Measurements from ENCODE around the gene NXPE3.

The NXPE3 gene

GRCh38 chr3:101853982-101854381 is 75.0 kb downstream of the NXPE3 start:
- Histone ChIP-seq H3K9ac (ENCODE audit: low read length) (no peak overlapping the region), H3K4me3 (ENCODE audit: low read length) (no peak overlapping the region), H3K79me2 (ENCODE audit: low read length) (peaks cover 37% of the 10 kb centered on the region), H3F3A (ENCODE audit: insufficient read depth, low read length) (peaks cover 11% of the 10 kb centered on the region), H4K20me1 (ENCODE audit: insufficient read depth, low read length) (no peaks in the 10 kb centered on the region), H3K9me3 (replicated peaks; ENCODE audit: insufficient read depth, low read length) (no peaks in the 10 kb centered on the region), H3K36me3 (replicated peaks; ENCODE audit: insufficient read depth, low read length) (peaks cover 34% of the 10 kb centered on the region), H3K4me1 (ENCODE audit: low read length) (peaks cover 8% of the 10 kb centered on the region), H3K27ac (ENCODE audit: low read length) (no peak overlapping the region), H3K9me2 (replicated peaks; ENCODE audit: insufficient read depth, low read length) (no peaks in the 10 kb centered on the region), H3K4me2 (ENCODE audit: low read depth, low read length) (no peak overlapping the region), H3K27me3 (replicated peaks; ENCODE audit: insufficient read depth, low read length) (no peaks in the 10 kb centered on the region), H2AFZ (ENCODE audit: low read length) (no peak overlapping the region)
- no peak for TF ChIP-seq EZH2 (optimal IDR thresholded peaks at IDR 0.05; ENCODE audit: low read depth, low read length)
- TF ChIP-seq CTCF (IDR thresholded peaks at IDR 0.05; ENCODE audit: low read length), result no peak
- no peak for TF ChIP-seq EZH2phosphoT487 (IDR thresholded peaks at IDR 0.05; ENCODE audit: low read length)
- no peak for DNase-seq

GRCh38 chr3:101854608-101855304 is 75.7 kb downstream of the NXPE3 start:
- H3K36me3 ChIP-seq (replicated peaks; ENCODE audit: insufficient read depth, low read length), result peaks cover 38% of the 10 kb centered on the region

GRCh38 chr3:101857301-101857741 is 78.3 kb downstream of the NXPE3 start:
- Histone ChIP-seq H3F3A (ENCODE audit: insufficient read depth, low read length) (no peaks in the 10 kb centered on the region; the same call in 1 of the 2 replicates), H3K4me1 (ENCODE audit: low read length) (no peaks in the 10 kb centered on the region), H3K4me2 (ENCODE audit: low read depth, low read length) (no peak overlapping the region), H2AFZ (ENCODE audit: low read length) (no peak overlapping the region), H3K9me2 (replicated peaks; ENCODE audit: insufficient read depth, low read length) (no peaks in the 10 kb centered on the region), H3K36me3 (replicated peaks; ENCODE audit: insufficient read depth, low read length) (peaks cover 35% of the 10 kb centered on the region), H3K27ac (ENCODE audit: low read length) (no peak overlapping the region), H3K4me3 (ENCODE audit: low read length) (no peak overlapping the region), H4K20me1 (ENCODE audit: insufficient read depth, low read length) (no peaks in the 10 kb centered on the region), H3K9me3 (replicated peaks; ENCODE audit: insufficient read depth, low read length) (no peaks in the 10 kb centered on the region), H3K9ac (ENCODE audit: low read length) (no peak overlapping the region), H3K27me3 (replicated peaks; ENCODE audit: insufficient read depth, low read length) (no peaks in the 10 kb centered on the region), H3K79me2 (ENCODE audit: low read length) (peaks cover 11% of the 10 kb centered on the region)
- no peak for DNase-seq
- no peak for TF ChIP-seq EZH2phosphoT487 (IDR thresholded peaks at IDR 0.05; ENCODE audit: low read length)
- TF ChIP-seq EZH2 (optimal IDR thresholded peaks at IDR 0.05; ENCODE audit: low read depth, low read length), result no peak
- no peak for TF ChIP-seq CTCF (IDR thresholded peaks at IDR 0.05; ENCODE audit: low read length)

More at GRCh38 chr3:101854608-101855304, 75.7 kb downstream of the NXPE3 start:
- H2AFZ ChIP-seq (ENCODE audit: low read length), result no peak overlapping the region
- H3K9me3 ChIP-seq (replicated peaks; ENCODE audit: insufficient read depth, low read length), result no peaks in the 10 kb centered on the region
- no peaks in the 10 kb centered on the region for H3K9me2 ChIP-seq (replicated peaks; ENCODE audit: insufficient read depth, low read length)
- DNase-seq, result no peak
- no peak overlapping the region for H3K4me2 ChIP-seq (ENCODE audit: low read depth, low read length)
- H3K27me3 ChIP-seq (replicated peaks; ENCODE audit: insufficient read depth, low read length), result no peaks in the 10 kb centered on the region
- no peak overlapping the region for H3K4me3 ChIP-seq (ENCODE audit: low read length)
- no peak overlapping the region for H3K27ac ChIP-seq (ENCODE audit: low read length)
- peaks cover 8% of the 10 kb centered on the region for H3K4me1 ChIP-seq (ENCODE audit: low read length)
- H3K9ac ChIP-seq (ENCODE audit: low read length), result no peak overlapping the region
- H3K79me2 ChIP-seq (ENCODE audit: low read length), result peaks cover 37% of the 10 kb centered on the region
- peaks cover 10% of the 10 kb centered on the region for H3F3A ChIP-seq (ENCODE audit: insufficient read depth, low read length)
- no peaks in the 10 kb centered on the region for H4K20me1 ChIP-seq (ENCODE audit: insufficient read depth, low read length)
- TF ChIP-seq EZH2 (optimal IDR thresholded peaks at IDR 0.05; ENCODE audit: low read depth, low read length), result no peak
- TF ChIP-seq EZH2phosphoT487 (IDR thresholded peaks at IDR 0.05; ENCODE audit: low read length), result no peak
- TF ChIP-seq CTCF (IDR thresholded peaks at IDR 0.05; ENCODE audit: low read length), result no peak
